ENCODE data around the gene MDM2.

DNA sequence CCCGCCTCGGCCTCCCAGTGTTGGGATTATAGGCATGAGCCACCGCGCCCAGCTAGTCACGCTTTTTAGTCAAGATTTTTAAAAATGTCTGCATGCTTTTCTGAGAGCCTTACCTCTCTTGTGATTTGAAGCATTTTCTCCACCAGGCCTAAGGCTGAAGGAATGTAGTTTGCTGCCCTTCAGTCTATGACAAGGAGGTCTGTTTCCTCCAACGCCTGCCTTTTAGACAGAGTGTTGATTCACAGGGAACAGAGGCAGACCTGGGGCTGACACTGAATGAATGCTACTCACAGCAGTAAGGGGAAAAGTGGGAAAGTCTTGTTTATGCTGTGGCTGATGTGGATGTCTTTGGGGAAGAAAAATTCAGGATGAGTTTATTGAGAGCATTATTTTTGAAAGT, 27.2 kb upstream of the MDM2 start:
- TF ChIP-seq, protein P1, sequence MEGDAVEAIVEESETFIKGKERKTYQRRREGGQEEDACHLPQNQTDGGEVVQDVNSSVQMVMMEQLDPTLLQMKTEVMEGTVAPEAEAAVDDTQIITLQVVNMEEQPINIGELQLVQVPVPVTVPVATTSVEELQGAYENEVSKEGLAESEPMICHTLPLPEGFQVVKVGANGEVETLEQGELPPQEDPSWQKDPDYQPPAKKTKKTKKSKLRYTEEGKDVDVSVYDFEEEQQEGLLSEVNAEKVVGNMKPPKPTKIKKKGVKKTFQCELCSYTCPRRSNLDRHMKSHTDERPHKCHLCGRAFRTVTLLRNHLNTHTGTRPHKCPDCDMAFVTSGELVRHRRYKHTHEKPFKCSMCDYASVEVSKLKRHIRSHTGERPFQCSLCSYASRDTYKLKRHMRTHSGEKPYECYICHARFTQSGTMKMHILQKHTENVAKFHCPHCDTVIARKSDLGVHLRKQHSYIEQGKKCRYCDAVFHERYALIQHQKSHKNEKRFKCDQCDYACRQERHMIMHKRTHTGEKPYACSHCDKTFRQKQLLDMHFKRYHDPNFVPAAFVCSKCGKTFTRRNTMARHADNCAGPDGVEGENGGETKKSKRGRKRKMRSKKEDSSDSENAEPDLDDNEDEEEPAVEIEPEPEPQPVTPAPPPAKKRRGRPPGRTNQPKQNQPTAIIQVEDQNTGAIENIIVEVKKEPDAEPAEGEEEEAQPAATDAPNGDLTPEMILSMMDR (IDR thresholded peaks at IDR 0.05; ENCODE audit: low read depth, low read length, poor library complexity, severe bottlenecking) = no peak
- no peak for TF ChIP-seq EZH2phosphoT487 (IDR thresholded peaks at IDR 0.05; ENCODE audit: borderline replicate concordance, low read length)
